ENCODE data around the gene MAGEA3. TPM values are rescaled to one million over a fixed set of nuclear protein-coding genes. Genes with fewer than 3 reads are reported as not detected.
"Not testable (repeated sequence)": the region's sequence is repeated elsewhere in the genome, so short reads cannot be mapped to it uniquely, and the experiment has no call there.

MAGEA3 gene
- total RNA-seq (not detected), polyA plus RNA-seq (not detected)
- long read RNA-seq, donor 1, result 0 reads
- long read RNA-seq, donor 2, result 0 reads

GRCh38 chrX:152697952-152698931 lies at the start of gene MAGEA3:
Gene MAGEA3, plus strand, starts transcription at chrX:152698794. Its CDS starts 2,039 bp downstream, at chrX:152700833.
- H3K27ac ChIP-seq; H3K27me3 ChIP-seq (replicated peaks in 1 of 7); H3K9me3 ChIP-seq; DNase-seq; H3K4me3 ChIP-seq; H3K36me3 ChIP-seq; H3K4me1 ChIP-seq; intact Hi-C loops (cut with DNase I; ENCODE audit: low total_unique reads): not testable (repeated sequence)
- 67 to 91% (median 75%) methylated on average over 2 to 4 of the region's 34 CpGs; no CpG with 5 or more reads in 2 of the 5 donors for WGBS, 5 donors

GRCh38 chrX:152652060-152652459 lies 46.5 kb upstream of the MAGEA3 start:
- intact Hi-C loops (cut with DNase I; ENCODE audit: low total_unique reads), result no loop called here
- no peak for DNase-seq
- TF ChIP-seq POLR2A (IDR thresholded peaks at IDR 0.05) (no peak), POLR2AphosphoS5 (IDR thresholded peaks at IDR 0.05) (no peak), CTCF (IDR thresholded peaks at IDR 0.05 in 8 of 11, conservative IDR thresholded peaks at IDR 0.05 in 3 of 11) (no peak)
- Histone ChIP-seq H3K4me1 (no peaks in the 10 kb centered on the region), H3K27ac (no peak overlapping the region), H3K9me3 (no peaks in the 10 kb centered on the region), H3K4me3 (no peak overlapping the region), H3K27me3 (replicated peaks in 1 of 7) (peaks cover 0 to under 1% (median 0%) of the 10 kb centered on the region in 7 donors), H3K36me3 (no peaks in the 10 kb centered on the region)
- 84 to 100% (median 93%) methylated on average over 4 to 6 of the region's 6 CpGs for WGBS, 5 donors

GRCh38 chrX:152652467-152652866 lies 46.1 kb upstream of the MAGEA3 start:
- peaks cover 0 to 4% (median 0%) of the 10 kb centered on the region in 7 donors for H3K27me3 ChIP-seq (replicated peaks in 1 of 7)
- no peaks in the 10 kb centered on the region for H3K9me3 ChIP-seq
- 86 to 92% (median 87%) methylated on average over 9 to 16 of the region's 16 CpGs for WGBS, 5 donors
- no peak overlapping the region for H3K4me3 ChIP-seq
- intact Hi-C loops (cut with DNase I; ENCODE audit: low total_unique reads), result no loop called here
- no peaks in the 10 kb centered on the region for H3K4me1 ChIP-seq
- no peak for TF ChIP-seq POLR2AphosphoS5 (IDR thresholded peaks at IDR 0.05)
- TF ChIP-seq POLR2A (IDR thresholded peaks at IDR 0.05), result no peak
- TF ChIP-seq CTCF (IDR thresholded peaks at IDR 0.05 in 8 of 11, conservative IDR thresholded peaks at IDR 0.05 in 3 of 11), result no peak
- no peak for DNase-seq
- H3K27ac ChIP-seq, result no peak overlapping the region
- no peaks in the 10 kb centered on the region for H3K36me3 ChIP-seq

GRCh38 chrX:152656087-152656486 lies 42.5 kb upstream of the MAGEA3 start:
- WGBS, 5 donors, result 63 to 82% (median 75%) methylated on average over 4 of the region's 4 CpGs
- H3K36me3 ChIP-seq, result no peaks in the 10 kb centered on the region

More at GRCh38 chrX:152656087-152656486, 42.5 kb upstream of the MAGEA3 start:
- Histone ChIP-seq H3K27ac (no peak overlapping the region), H3K4me1 (no peaks in the 10 kb centered on the region), H3K27me3 (replicated peaks in 1 of 7) (peaks cover 0 to 19% (median 0%) of the 10 kb centered on the region in 7 donors), H3K9me3 (no peaks in the 10 kb centered on the region), H3K4me3 (no peak overlapping the region)
- no peak for DNase-seq
- intact Hi-C loops (cut with DNase I; ENCODE audit: low total_unique reads), result no loop called here
- no peak for TF ChIP-seq CTCF (IDR thresholded peaks at IDR 0.05 in 8 of 11, conservative IDR thresholded peaks at IDR 0.05 in 3 of 11)
- TF ChIP-seq POLR2A (IDR thresholded peaks at IDR 0.05), result no peak
- TF ChIP-seq POLR2AphosphoS5 (IDR thresholded peaks at IDR 0.05), result no peak
